ENCODE measurements around the gene PROP1.
"Not testable (repeated sequence)": the region's sequence is repeated elsewhere in the genome, so short reads cannot be mapped to it uniquely, and the experiment has no call there.

PROP1 gene

DNA sequence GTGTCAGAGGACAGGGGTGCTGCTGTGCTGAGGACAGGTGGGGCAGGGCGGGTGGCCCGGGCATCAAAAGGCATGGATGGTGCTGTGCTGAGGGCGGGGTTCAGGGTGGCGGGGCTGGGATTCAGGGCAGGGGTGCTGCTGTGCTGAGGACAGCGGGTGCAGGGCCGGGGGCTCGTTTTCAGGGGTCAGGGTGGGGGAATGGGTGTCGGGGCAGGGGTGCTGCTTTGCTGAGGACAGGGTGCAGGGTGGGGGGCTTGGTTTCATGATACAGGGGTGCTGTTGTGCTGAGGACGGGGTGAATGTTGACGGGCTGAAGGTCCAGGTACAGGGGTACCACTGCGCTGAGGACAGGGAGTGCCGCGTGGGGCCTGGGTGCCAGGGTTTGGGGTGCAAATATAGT is 50.9 kb downstream of the PROP1 start:
- not testable (repeated sequence) for DNase-seq (ENCODE audit: low read depth)

DNA sequence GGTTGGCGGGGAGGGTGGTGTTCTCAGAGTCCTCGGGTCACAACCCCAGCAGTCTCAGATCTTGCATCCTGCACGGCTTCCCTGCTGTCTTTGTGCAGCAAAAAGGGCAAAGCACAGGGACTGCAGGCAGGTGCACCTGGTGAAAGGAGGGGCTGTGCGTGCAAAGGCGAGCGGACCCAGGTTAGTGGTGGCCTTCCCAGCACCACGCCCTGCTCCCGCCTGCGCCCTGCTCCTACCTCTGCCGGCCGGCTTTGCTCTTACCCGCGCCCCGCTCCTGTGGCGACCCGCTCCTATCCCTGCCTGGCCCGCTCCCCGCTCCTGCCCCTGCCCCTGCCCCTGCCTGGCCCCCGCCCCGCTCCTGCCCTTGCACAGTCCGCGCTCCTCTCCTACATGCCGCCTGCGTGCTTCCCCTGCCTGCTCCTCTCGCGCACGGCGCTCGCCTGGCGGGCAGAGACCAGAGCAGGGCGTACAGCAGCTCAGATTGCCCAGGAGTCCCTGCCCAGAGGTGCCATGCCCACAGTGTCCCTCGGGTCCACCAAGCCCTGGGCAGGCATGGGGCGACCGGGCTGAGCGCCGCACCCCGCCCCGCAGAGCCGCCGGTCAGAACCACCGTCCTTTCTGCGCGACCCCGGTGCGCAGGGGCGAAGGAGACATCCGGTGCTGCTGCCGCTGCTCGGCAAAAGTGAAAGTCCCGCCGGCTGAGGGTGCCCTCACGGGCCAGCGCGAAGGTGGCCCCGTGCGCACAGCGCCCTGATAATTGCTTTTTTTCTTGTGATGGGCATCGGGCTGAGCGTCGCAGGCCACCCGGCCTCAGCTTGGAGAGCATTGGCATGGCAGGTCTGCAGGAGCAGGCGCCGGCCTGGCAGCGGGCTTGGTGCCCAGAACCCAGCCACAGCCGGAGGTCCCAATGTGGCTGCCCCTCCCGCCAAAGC is 52.0 kb downstream of the PROP1 start:
- DNase-seq (ENCODE audit: low read depth) = peak; percentile 20

DNA sequence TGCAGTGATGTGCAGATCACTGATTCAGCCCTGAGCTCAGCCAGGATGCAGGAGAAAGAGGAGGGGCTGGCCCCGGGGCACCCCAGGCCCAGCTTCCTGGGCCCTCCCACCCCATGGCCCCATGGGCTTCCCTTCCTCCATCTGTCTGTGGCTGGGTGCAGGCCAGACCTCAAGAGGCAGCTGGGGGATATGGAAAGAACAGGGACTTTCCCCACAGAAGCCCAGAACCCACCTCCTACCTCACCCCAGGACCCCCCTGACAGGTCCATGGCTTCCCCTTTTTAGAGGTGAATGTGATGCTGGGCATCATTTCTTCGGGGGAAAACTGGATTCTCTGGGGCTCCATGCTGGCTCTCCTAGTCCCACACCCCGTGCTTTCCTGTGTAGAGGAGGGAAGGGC is 53.1 kb downstream of the PROP1 start:
- not testable (repeated sequence) for DNase-seq (ENCODE audit: low read depth)

Measured in stimulated activated CD8-positive, alpha-beta memory T cell treated with anti-CD3 and anti-CD28 coated beads, Interleukin-4, amount 100 ng/mL, for 24 hours (primary cell).